ENCODE measurements around the gene DMAC1.
A peak's percentile ranks its signal among the peaks of the same experiment; 100 is the strongest.

Gene DMAC1, protein sequence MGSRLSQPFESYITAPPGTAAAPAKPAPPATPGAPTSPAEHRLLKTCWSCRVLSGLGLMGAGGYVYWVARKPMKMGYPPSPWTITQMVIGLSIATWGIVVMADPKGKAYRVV

GRCh38 chr9:7799234-7799943, at the start of gene DMAC1:
TSS of gene DMAC1 (minus strand) at chr9:7799778. CDS start at chr9:7799734, 44 bp downstream.
- peak; percentile 63 for DNase-seq

DNA sequence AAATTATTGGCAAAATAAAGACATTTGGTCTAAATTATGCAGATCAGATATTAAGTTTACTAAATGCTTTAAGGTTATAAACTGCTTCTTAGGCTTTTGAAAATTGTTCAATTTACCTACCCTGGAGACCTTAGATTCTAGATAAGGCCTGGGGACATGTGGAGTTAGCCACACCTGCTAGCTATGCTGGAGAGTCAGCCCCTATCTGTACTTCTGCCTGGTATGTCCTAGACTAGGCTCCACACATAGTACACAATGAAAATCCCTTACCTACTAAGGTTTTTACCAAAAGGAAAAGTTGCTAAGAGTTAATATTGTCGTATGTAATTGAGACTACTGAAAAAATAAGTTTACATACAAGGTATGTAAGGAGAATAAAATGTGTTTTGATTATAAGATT, 49.8 kb upstream of the DMAC1 start:
- no peak for DNase-seq

- DNase-seq: no peak
These were observed 48.9 kb upstream of the DMAC1 start for GRCh38 chr9:7848498-7848897.

- no peak for DNase-seq
These were observed 44.7 kb upstream of the DMAC1 start for GRCh38 chr9:7844242-7844641.

DNA sequence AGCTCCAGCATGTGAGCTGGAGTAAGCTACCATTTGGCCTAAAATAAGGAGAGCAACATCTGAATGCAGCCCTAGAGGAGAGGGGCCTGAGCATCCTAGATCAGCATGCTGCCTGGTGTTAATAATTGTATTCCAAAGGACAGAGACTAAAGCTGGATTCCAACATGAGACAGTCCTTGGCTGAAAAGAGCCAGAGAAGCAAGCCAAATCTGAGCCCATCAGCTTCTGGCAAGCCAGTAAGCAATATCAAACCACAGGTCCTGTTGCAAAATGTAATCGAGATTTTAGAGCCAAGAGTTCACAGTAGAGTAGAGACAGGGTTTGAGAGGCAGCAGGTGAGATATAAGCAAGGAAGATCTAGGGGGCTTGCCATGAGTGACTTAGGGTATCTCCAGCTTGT, 42.3 kb upstream of the DMAC1 start:
- no peak for DNase-seq

DNA sequence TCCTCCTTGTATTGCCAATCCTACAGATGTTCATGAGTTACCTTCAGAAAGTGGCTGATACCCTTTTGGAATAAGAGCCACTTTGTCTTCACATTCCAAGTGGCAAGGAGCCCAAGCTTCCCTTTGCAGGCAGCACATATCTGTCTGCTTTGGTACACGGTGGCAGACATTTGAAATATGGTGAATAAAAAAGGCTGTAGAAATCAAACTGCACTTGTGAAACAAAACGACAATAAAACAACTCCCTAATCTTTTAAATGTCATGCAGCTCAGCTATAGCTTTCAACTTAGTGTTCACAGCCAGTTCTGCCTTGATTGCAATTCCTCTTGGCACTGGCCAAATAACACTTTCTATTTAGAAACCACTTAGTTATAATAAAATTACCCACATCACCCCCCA, 35.0 kb upstream of the DMAC1 start:
- DNase-seq: no peak

DNA sequence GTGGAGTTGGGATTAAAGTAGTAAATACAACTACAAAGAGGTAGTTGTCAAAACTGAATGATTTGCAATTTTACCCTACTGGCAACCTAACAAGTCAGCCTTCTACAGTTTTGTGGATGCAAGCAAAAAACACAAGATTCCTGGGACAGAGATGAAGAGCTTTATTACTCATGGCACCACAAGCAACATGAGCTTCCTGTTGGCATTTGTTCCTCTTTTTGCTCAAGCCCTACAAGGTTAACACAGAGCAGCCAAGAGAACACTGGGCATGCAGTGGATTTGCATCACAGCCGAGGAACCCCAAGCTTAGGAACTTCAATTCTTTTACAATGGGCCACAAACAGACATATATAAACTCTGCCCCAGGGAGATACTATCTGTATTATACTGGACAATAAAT, 28.8 kb upstream of the DMAC1 start:
- DNase-seq: no peak

- DNase-seq: no peak
These were observed 28.2 kb upstream of the DMAC1 start for GRCh38 chr9:7827792-7828191.

DNA sequence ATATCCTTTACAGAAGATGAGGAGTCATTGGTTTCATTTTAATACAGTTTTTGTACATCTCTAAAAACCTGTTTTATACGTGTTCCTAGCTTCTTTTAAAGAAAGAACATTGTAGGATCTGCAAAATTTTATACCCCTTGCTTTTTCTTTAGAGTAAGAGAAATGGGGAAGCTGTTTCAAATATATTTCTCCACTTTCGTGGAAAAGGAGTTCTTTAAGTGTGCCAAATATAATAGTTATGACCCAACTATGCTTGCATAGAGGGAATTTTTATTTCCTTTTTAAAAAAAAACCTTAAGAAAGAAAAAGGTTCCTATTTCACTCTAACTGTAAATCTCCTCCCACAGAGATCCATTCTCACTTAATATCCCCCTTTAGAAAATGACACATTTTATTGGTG, 27.5 kb upstream of the DMAC1 start:
- DNase-seq: no peak

DNA sequence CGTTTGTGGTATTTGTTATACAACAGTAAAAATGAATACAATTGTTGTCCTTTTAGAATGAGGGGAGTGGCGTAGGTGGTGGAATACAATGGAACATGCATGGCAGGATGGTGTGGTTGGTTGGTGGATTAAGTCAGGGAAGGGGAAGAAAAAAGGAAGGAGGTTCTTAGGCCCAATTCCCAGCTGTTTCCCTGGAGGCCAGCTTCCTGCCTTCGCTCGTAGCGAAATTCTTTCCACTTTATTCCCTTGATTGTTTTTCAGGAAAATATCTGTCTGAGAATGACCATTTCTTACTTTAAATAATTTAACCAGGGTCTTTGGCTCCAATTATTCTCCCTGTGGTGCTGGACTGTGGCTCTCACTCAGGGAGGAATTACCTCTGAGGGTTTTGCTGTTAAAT, 24.1 kb upstream of the DMAC1 start:
- DNase-seq: no peak

GRCh38 chr9:7819984-7820383, 20.4 kb upstream of the DMAC1 start:
- no peak for DNase-seq

DNA sequence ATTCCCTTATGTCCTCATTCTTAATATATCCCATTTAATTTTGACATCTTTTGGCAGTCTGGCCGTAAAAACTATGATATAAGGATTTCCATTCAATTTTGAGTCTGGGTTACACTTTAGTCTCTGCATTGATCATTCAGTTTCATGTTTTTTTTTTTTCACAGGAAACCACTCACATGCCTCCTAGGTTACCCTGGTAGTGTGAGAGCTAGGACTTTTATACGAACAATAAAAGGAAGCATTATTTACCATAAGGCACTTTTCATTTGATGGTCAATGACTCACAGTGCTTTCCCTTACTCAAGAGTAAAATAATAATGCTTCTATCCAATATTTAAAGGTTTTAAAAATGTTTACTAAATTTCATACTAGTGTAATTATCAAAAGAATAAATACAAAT, 16.4 kb upstream of the DMAC1 start:
- no peak for DNase-seq

- DNase-seq: peak; percentile 69
These were observed 13.5 kb upstream of the DMAC1 start for GRCh38 chr9:7813030-7813429.

- peak; percentile 64 for DNase-seq
These were observed 12.1 kb upstream of the DMAC1 start for GRCh38 chr9:7811677-7812076.

GRCh38 chr9:7802666-7803065, 3.1 kb upstream of the DMAC1 start:
- no peak for DNase-seq

DNA sequence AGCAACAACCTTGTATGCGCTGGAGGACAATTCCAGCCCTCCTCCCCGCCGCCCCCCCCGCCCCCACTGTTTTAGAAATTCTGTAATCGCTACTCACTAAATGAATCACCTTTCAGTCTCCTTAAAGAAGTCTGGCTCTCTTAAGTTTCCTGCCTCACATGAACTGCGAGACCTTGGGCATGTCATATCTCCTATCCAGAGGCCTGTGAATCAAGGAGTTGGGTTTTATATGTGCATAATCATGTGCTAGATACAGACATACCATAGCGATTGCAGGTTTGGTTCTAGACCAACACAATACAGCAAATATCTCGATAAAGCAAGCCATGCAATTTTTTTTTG, 337 bp upstream of the DMAC1 start:
- DNase-seq: no peak

DNA sequence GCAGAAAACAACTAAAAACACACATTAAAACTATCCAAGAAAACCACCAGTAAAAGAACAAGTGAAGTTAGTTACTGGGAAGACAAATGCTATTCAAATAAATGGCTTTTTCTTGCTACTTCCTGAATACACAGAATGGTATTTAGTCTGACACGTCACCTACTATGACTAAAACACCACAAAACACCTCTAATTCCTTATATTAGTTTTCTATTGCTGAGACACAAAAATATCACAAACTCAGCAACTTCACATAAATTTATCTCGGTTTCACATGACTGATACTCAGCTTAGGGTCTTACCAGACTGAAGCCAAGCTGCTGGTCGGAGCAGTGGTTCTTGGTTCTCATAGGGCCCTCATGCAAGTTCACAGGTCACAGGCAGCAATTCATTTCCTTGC, 5.4 kb downstream of the DMAC1 start:
- DNase-seq: no peak

- no peak for DNase-seq
These were observed 8.2 kb downstream of the DMAC1 start for GRCh38 chr9:7791394-7791793.

DNA sequence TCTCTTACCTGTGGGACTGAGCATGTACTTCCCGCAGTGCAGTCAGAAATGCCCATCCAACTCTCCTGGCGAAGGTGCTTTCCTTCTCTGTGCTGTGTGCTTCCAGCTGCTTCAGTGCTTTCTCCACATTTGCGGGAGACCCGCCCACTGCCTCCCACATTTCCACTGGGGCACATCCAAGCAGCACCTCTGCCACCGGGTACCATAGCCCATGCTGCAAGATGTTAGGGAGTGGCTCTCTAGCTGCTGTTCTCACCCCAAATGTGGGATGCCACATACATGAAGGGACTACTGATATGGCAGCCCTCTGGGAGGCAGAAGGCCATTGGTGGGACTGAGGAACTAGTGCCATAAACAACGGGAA, 8.8 kb downstream of the DMAC1 start:
- DNase-seq: no peak

DNA sequence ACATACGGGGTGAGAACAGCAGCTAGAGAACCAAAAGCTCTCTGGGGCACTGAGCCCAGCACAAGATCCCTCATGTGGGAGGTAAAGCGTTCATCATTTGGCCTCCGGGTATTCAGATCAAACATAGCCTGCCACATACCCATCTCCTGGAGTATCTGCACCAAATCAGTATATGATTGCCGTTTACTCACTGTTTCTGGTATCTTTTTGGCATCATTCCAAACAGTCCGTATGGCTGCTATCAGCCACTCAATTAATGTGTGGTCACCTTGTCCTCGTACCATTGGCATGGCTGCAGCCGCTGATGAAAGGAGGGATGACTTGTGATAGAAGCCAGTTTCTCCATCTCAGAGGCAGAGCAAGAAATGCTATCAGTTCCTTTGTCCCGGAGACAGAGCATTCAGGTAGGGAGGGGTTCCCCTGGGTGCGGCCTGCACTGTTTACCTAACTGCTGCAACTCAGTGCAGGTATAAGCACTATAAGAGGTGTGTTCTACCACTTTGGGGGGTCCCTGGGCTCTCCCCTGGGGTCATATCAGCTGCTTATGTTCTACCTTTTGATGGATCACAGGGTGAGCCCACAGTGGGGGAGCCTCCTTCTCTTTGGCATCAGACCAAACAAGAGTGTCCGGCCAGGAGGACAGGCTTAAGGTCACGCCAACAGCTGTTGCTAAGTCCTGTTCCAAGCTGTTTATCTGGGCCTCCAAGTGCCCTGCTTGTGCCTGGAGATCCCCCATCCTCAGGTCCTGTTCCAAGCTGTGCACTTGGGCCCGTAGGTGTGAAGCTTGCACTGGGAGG, 9.4 kb downstream of the DMAC1 start:
- no peak for DNase-seq

GRCh38 chr9:7788772-7789171, 10.8 kb downstream of the DMAC1 start:
- DNase-seq: no peak

- DNase-seq: no peak
These were observed 13.8 kb downstream of the DMAC1 start for GRCh38 chr9:7785813-7786212.

GRCh38 chr9:7784472-7784871, 15.1 kb downstream of the DMAC1 start:
- DNase-seq: no peak

DNA sequence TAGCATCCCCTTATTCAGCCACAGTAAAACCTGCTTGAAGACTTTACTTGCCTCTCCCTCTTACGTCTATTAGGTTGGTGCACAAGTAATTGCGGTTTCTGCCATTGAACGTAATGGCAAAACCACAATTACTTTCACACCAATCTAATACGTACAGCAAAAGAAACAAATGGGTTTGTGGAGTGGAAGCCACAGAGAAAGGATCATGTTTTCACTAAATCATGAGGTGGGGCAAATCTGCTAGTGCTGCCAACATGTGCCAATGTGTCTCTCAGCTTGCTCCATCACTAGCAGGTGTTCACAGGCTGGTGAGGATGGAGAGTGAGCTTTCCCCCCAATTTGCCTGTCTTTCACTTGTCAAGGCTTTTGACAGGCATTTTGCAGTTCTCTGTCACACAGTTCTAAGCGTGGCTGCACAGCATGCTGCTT, 15.9 kb downstream of the DMAC1 start:
- DNase-seq: no peak

Data from DMS79 (cell line).